ENCODE results near the gene SETBP1. TPM values are rescaled to one million over a fixed set of nuclear protein-coding genes. Genes with fewer than 3 reads are reported as not detected.

The SETBP1 gene
- total and polyA plus RNA-seq, 2 of the 13 experiments (the other 11 are each of a cell fraction or from before 2014, with no cell fraction given) = 0.18 to 0.65 TPM

GRCh38 chr18:44779753-44780292, 99.1 kb downstream of the SETBP1 start:
- no TSS peak for BruUV-seq (replicated peaks)
- no peak overlapping the region for H3K9ac ChIP-seq (ENCODE audit: insufficient read depth, low read depth, low read length)
- H3K79me2 ChIP-seq (ENCODE audit: insufficient read depth, low read length) = no peaks in the 10 kb centered on the region
- H3K4me2 ChIP-seq (ENCODE audit: low read depth, low read length) = no peak overlapping the region
- FAIRE-seq = no peak
- POLR2A ChIA-PET = no interaction called here
- no peaks in the 10 kb centered on the region for H3K27me3 ChIP-seq (ENCODE audit: control insufficient read depth in 1 of 2, insufficient read depth in 2 of 2, low read length in 2 of 2)
- intact Hi-C loops (cut with micrococcal nuclease; ENCODE audit: unreplicated experiment) = no loop called here
- in situ Hi-C loops (cut with HindIII; ENCODE audit: extremely low pct_ligation_motif_present, low pct_unique_long_range_greater_than_20kb) = loop anchor here (25.0 kb wide), 1 partner anchor 93 kb away; the partner anchor contains the start of gene SETBP1
- no peak overlapping the region for H3K27ac ChIP-seq (ENCODE audit: extremely low read length, insufficient read depth, low read length)
- no peaks in the 10 kb centered on the region for H3K36me3 ChIP-seq (replicated peaks in 1 of 2; ENCODE audit: control insufficient read depth in 1 of 2, insufficient read depth in 2 of 2, low read length in 2 of 2)
- ATAC-seq = no peak
- H3K9me3 ChIP-seq (ENCODE audit: low read length) = no peaks in the 10 kb centered on the region
- no peaks in the 10 kb centered on the region for H4K20me1 ChIP-seq (ENCODE audit: insufficient read depth, low read length)
- H2AFZ ChIP-seq (ENCODE audit: low read length) = no peak overlapping the region
- no peak overlapping the region for H3K4me3 ChIP-seq (replicated peaks in 1 of 3; ENCODE audit: insufficient read depth in 1 of 3, low read depth in 2 of 3, low read length in 3 of 3)
- 72% methylated on average over 11 of the region's 11 CpGs for WGBS (ENCODE audit: low lambda C conversion rate)
- H3K4me1 ChIP-seq (ENCODE audit: insufficient read depth, low read length) = peaks cover 29% of the 10 kb centered on the region
- no peak for DNase-seq (ENCODE audit: low spot score)
- CTCF ChIA-PET (ENCODE audit: low intra/inter-chr PET ratio, low total read pairs) = no interaction called here
- TF ChIP-seq ZNF503 (CRISPR knock-in tag; IDR thresholded peaks at IDR 0.05) (no peak), SOX6 (IDR thresholded peaks at IDR 0.05) (no peak), SOX6 (CRISPR knock-in tag; IDR thresholded peaks at IDR 0.05) (no peak), SNAPC5 (CRISPR knock-in tag; IDR thresholded peaks at IDR 0.05; ENCODE audit: borderline replicate concordance) (no peak), ZNF781 (CRISPR knock-in tag; IDR thresholded peaks at IDR 0.05; ENCODE audit: borderline replicate concordance, not compliant biosample characterization) (no peak), TSC22D2 (CRISPR knock-in tag; IDR thresholded peaks at IDR 0.05; ENCODE audit: borderline replicate concordance) (no peak), PTBP1 (IDR thresholded peaks at IDR 0.05; ENCODE audit: low read depth, low read length, poor library complexity, severe bottlenecking) (no peak), REL (CRISPR knock-in tag; conservative IDR thresholded peaks at IDR 0.05) (no peak), ZHX2 (IDR thresholded peaks at IDR 0.05; ENCODE audit: low read depth) (no peak), ZHX2 (CRISPR knock-in tag; IDR thresholded peaks at IDR 0.05; ENCODE audit: borderline replicate concordance) (no peak), SRSF9 (IDR thresholded peaks at IDR 0.05; ENCODE audit: borderline replicate concordance, insufficient read depth, low read depth, low read length, poor library complexity, severe bottlenecking) (no peak), ZNF138 (CRISPR knock-in tag; IDR thresholded peaks at IDR 0.05; ENCODE audit: low read depth) (no peak), SSRP1 (CRISPR knock-in tag; IDR thresholded peaks at IDR 0.05) (no peak), ZNF205 (CRISPR knock-in tag; IDR thresholded peaks at IDR 0.05) (no peak), HNRNPUL1 (IDR thresholded peaks at IDR 0.05; ENCODE audit: low read depth, low read length) (no peak), ZNF414 (CRISPR knock-in tag; IDR thresholded peaks at IDR 0.05) (no peak), ZNF83 (CRISPR knock-in tag; IDR thresholded peaks at IDR 0.05; ENCODE audit: borderline replicate concordance) (no peak)
